Measurements from ENCODE around the gene GTF2IRD1.
A peak's percentile ranks its signal among the peaks of the same experiment; 100 is the strongest.

The GTF2IRD1 gene

GRCh38 chr7:74479066-74479781, 25.5 kb downstream of the GTF2IRD1 start:
- Histone ChIP-seq H3K9ac (peak overlapping the region in 6 of 11 experiments; percentile 30 to 79 (median 59); a peak in 8 of 22 replicates), H3K4me2 (peak overlapping the region; percentile 84 to 98 (median 96)), H3K36me3 (0 out of 22 replicates have a peak, but pooled peaks cover 0 to 3% (median 0%) of the 10 kb centered on the region in 11 experiments), H3K9me3 (replicated peaks in 1 of 11) (no peaks in the 10 kb centered on the region), H3K27me3 (no peaks in the 10 kb centered on the region), H3K4me1 (peaks cover 66 to 87% (median 77%) of the 10 kb centered on the region in 10 experiments), H4K20me1 (peaks cover 6 to 90% (median 37%) of the 10 kb centered on the region in 11 experiments; a peak in 18 of 22 replicates), H3K27ac (peak overlapping the region in 8 of 11 experiments; percentile 22 to 81 (median 40); a peak in 11 of 22 replicates), H3K4me3 (peak overlapping the region in 3 of 10 experiments; percentile 25 to 36 (median 31); a peak in 1 of 20 replicates)
- no peak for TF ChIP-seq Cebpa-rat (IDR thresholded peaks at IDR 0.05)

DNA sequence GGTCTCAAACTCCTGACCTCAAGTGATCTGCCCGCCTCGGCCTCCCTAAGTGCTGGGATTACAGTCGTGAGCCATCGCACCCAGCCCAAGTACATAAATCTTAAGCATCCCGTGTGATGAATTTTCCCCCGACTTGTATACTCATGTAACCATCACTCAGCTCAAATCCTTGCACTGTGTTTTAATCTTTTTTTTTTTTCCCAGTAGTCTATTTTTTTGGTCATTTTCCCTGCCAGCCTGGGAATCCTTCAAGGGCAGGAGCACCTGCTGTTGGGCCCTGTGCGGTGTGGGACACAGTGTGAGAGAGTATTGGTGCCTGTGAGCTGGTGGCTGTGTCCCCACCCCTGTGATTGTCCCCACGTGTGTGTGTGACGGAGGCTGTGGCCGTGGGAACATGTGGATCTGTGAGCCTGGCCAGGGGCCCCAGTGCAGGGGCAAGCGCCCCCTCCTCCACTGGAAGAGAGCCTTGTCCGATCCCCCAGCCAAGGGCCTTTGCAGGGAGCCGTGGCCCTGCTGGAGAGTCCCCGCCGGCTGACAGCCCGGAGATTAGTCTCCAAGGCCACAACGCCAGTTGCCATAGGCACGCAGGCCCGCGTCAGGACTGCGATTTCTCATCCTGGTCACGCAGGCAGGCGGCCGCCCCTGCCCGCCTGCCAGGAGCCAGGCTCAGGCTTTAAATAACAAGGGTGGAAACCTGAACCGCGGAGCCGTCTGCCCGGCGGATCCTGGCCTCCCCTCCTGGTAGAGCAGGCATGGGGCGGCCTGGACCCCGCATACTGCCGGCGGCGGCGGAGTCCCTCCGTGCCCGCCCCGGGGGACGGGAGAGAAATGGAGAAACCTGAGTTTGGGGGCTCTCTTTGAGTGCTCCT, 26.5 kb downstream of the GTF2IRD1 start:
- no peaks in the 10 kb centered on the region; a peak in 1 of 22 replicates for H3K36me3 ChIP-seq
- H3K27me3 ChIP-seq = no peaks in the 10 kb centered on the region
- H3K27ac ChIP-seq = peak overlapping the region; percentile 45 to 85 (median 77); a peak in 21 of 22 replicates
- peak overlapping the region; percentile 60 to 80 (median 74); a peak in 21 of 22 replicates for H3K9ac ChIP-seq
- H4K20me1 ChIP-seq = peaks cover 6 to 83% (median 29%) of the 10 kb centered on the region in 11 experiments; a peak in 18 of 22 replicates
- H3K9me3 ChIP-seq (replicated peaks in 1 of 11) = no peaks in the 10 kb centered on the region
- peaks cover 66 to 82% (median 74%) of the 10 kb centered on the region in 10 experiments for H3K4me1 ChIP-seq
- H3K4me2 ChIP-seq = peak overlapping the region; percentile 84 to 98 (median 96)
- no peak for TF ChIP-seq Cebpa-rat (IDR thresholded peaks at IDR 0.05)
- H3K4me3 ChIP-seq = peak overlapping the region; percentile 40 to 71 (median 55)

DNA sequence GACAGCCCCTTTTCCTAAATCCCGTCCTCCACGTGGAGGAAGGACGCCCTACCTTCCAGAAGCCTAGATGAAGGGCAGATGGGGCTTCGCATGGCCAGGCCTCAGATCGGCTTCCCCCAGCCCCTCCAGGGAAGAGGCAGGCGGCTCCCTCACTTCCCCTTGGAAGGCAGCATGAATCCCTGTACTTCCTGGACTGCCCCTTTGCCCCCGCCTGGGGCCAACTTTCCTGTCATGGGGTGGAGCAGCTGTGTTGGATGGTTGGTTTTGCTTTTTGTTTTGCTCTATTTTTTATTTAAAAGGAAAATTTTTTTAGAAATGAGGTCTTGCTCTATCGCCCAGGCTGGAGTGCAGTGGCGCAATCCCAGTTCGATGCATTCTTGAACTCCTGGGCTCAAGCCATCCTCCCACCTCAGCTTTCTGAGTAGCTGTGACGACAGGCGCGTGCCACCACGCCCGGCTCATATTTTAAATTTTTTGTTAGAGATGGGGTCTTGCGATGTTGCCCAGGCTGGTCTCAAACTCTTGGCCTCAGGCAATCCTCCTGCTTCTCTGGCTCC, 27.2 kb downstream of the GTF2IRD1 start:
- peak in 6 of 11 experiments; percentile 15 to 81 (median 56); a peak in 5 of 22 replicates for TF ChIP-seq Cebpa-rat (IDR thresholded peaks at IDR 0.05)
- Histone ChIP-seq H3K4me3 (peak overlapping the region; percentile 40 to 71 (median 55)), H3K27ac (peak overlapping the region; percentile 45 to 85 (median 77); a peak in 21 of 22 replicates), H4K20me1 (peaks cover 6 to 78% (median 23%) of the 10 kb centered on the region in 11 experiments; a peak in 18 of 22 replicates), H3K4me2 (peak overlapping the region; percentile 84 to 98 (median 96)), H3K9me3 (replicated peaks in 1 of 11) (no peaks in the 10 kb centered on the region), H3K4me1 (peaks cover 66 to 80% (median 72%) of the 10 kb centered on the region in 10 experiments), H3K36me3 (no peaks in the 10 kb centered on the region; a peak in 1 of 22 replicates), H3K27me3 (no peaks in the 10 kb centered on the region), H3K9ac (peak overlapping the region; percentile 60 to 80 (median 74); a peak in 21 of 22 replicates)

DNA sequence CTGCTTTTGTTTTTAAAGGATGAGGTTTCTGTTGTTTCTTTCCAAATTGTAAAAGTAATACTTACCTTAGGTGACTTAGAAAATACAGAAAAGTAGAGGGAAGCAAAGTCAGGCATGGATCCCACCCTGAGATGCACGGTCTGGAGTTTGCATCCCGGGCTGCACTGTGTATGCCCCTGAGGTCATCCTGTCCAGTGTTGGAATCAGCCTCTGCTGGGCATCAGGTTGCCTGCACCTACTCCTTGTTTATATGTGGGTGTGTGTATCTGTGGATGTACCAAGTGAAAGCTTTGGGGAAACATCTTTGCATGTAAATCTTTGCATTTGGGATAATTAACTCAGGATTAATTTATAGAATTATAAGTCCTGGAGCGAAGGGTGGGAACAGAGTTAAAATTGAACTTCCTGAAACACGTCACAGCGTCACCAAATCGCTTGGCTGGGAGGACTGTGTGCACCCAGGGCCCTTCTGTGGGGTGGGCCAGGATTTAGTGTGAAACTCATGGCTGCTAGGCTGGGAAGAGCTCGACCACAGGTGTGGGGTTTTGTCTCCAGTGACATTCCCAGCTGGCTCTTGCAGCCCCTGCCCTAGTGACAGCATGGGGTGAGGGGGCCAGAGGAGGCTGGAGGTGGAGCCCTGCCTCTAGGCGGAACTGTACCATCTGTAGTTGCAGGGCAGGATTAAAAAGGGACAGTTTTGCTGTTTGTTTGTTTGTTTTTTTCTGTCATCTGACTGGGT, 27.9 kb downstream of the GTF2IRD1 start:
- Histone ChIP-seq H3K36me3 (no peaks in the 10 kb centered on the region; a peak in 1 of 22 replicates), H3K4me3 (peak overlapping the region in 8 of 10 experiments; percentile 40 to 71 (median 57); a peak in 9 of 20 replicates), H3K27me3 (no peaks in the 10 kb centered on the region), H3K27ac (peak overlapping the region in 9 of 11 experiments; percentile 73 to 85 (median 79); a peak in 18 of 22 replicates), H3K9ac (peak overlapping the region in 10 of 11 experiments; percentile 60 to 80 (median 74); a peak in 13 of 22 replicates), H3K9me3 (replicated peaks in 1 of 11) (no peaks in the 10 kb centered on the region), H3K4me1 (peaks cover 66 to 84% (median 76%) of the 10 kb centered on the region in 10 experiments), H3K4me2 (peak overlapping the region; percentile 84 to 98 (median 96)), H4K20me1 (peaks cover 9 to 78% (median 22%) of the 10 kb centered on the region in 11 experiments; a peak in 16 of 22 replicates)
- TF ChIP-seq Cebpa-rat (IDR thresholded peaks at IDR 0.05) = no peak

DNA sequence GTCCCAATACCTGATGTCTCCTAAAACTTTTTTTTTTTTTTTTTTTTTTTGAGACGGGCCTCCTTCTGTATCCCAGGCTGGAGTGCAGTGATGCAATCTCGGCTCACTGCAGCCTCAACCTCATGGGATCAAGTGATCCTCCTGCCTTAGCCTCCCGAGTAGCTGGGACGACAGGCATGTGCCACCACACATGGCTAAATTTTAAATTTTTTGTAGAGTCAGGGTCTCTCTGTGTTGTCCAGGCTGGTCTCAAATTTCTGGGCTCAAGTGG, 28.4 kb downstream of the GTF2IRD1 start:
- Histone ChIP-seq H3K36me3 (no peaks in the 10 kb centered on the region; a peak in 1 of 22 replicates), H4K20me1 (peaks cover 11 to 79% (median 20%) of the 10 kb centered on the region in 11 experiments; a peak in 15 of 22 replicates), H3K9ac (no peak overlapping the region; a peak in 2 of 22 replicates), H3K27ac (peak overlapping the region in 7 of 11 experiments; percentile 22 to 85 (median 79); a peak in 10 of 22 replicates), H3K4me2 (peak overlapping the region; percentile 84 to 98 (median 96); a peak in 21 of 22 replicates), H3K9me3 (replicated peaks in 1 of 11) (no peaks in the 10 kb centered on the region), H3K4me3 (no peak overlapping the region), H3K27me3 (no peaks in the 10 kb centered on the region), H3K4me1 (peaks cover 66 to 81% (median 75%) of the 10 kb centered on the region in 10 experiments)
- no peak for TF ChIP-seq Cebpa-rat (IDR thresholded peaks at IDR 0.05)

DNA sequence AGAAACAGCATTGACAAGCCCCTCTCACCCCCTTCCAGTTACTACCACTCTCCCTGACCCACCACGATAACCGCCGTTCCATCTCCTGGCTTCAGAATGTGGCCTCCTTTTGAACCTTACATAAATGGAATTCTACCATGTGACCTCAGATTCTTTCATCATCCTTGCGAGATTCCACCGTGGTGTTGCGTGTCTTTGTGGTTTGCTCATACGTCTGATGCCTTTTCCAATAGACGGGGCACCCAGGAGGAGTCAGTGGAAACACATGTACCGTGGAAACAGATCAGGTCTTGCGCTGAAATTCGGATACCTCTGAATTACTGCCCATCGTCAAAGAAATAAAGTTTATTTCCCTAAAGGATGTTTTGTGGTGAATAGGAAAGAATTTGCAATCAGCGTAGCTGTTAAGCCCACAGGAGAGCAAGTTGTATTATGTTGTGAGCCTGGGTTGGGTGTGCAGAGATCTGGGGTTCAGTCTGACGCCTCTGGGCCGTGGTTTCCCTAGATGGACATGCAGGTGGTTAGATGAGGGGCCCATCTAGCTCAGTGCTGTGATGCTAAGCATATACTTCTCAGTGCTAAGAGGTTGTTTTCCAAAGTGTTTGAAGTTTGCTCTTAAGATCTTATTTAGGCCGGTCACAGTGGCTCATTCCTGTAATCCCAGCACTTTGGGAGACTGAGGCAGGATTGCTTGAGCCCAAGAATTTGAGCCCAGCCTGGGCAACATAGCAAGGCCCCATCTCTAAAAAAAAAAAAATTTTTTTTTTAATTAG, 29.1 kb downstream of the GTF2IRD1 start:
- Histone ChIP-seq H4K20me1 (peaks cover 6 to 75% (median 17%) of the 10 kb centered on the region in 11 experiments; a peak in 15 of 22 replicates), H3K9ac (no peak overlapping the region; a peak in 3 of 22 replicates), H3K27me3 (no peaks in the 10 kb centered on the region), H3K4me2 (peak overlapping the region; percentile 84 to 98 (median 96); a peak in 21 of 22 replicates), H3K27ac (peak overlapping the region in 7 of 11 experiments; percentile 22 to 85 (median 79); a peak in 9 of 22 replicates), H3K4me1 (peaks cover 61 to 75% (median 70%) of the 10 kb centered on the region in 10 experiments), H3K36me3 (no peaks in the 10 kb centered on the region; a peak in 1 of 22 replicates), H3K4me3 (no peak overlapping the region), H3K9me3 (replicated peaks in 1 of 11) (no peaks in the 10 kb centered on the region)
- peak in 1 of 11 experiments; percentile 13; a peak in 1 of 22 replicates for TF ChIP-seq Cebpa-rat (IDR thresholded peaks at IDR 0.05)

Data from BLaER1 treated with 17β-estradiol and CSF1 and Interleukin-3, amounts not matched to agents 10 nM and 100 nM (cell line).